GM19240 (cell line): Measurements from ENCODE around the gene CCL19.

ENCODE experiments used
- DNase-seq: peaks from one replicate; pipeline ENCODE4 v3.0.0; 2011; ENCODE audit warnings: low spot score; ENCODE audit not compliant: insufficient read length

CCL19 gene

DNA sequence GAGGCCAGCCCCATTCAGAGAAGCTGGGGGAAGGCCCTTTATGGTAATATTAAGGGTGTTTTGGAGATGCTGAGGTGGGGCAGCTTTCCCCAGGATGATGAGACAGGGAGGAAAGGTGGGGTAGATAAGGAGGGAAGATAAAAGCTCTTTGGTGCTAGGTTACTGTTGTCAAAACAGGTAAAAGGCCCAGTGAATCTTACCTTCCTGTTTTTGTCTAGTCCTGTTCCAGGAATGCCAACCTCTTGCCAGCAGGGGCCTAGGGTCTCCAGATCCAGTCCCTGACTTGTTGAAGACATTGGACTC lies 27.8 kb downstream of the CCL19 start:
- no peak for DNase-seq

DNA sequence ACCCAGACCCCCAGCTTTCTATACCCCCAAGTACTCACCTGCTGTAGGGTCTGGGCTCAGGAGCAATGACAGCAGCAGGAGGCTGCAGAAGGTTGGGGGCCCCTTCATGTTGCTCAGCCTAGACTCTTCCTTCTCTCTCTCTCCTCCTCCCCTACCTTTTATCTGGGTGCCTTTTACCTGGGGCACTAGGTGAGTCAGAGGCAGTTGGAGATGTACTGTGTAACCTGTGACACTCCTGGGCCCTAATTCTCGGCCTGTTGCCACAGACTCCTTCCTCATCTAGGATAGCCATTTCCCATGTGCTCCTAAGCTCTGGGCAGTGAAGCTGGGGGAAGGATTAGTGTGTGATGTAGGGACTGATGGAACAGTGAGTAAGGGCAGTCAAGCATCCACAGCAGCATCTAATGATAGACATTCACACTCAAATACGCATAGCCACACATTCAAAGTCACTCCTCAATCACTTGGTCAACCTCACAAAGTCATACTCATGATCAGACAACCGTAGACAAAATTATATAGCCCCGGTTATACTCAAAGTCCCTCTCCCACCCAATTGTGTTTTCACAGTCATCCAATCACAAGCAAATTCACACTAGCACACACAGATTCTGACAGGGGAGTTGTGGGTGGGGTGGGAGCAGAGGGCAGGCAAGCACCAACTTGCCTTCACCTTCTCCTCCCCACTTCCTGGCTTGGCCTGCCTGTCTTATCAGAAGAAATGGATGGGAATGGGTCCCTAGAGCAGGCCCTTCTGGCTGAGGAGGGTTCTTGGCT lies 28.4 kb downstream of the CCL19 start, which contains the start of gene CCL27:
Gene CCL27, minus strand, starts transcription at position 132 of the 777 bp plus-strand sequence. Its CDS starts 24 bp downstream, at position 108.
- no peak for DNase-seq

DNA sequence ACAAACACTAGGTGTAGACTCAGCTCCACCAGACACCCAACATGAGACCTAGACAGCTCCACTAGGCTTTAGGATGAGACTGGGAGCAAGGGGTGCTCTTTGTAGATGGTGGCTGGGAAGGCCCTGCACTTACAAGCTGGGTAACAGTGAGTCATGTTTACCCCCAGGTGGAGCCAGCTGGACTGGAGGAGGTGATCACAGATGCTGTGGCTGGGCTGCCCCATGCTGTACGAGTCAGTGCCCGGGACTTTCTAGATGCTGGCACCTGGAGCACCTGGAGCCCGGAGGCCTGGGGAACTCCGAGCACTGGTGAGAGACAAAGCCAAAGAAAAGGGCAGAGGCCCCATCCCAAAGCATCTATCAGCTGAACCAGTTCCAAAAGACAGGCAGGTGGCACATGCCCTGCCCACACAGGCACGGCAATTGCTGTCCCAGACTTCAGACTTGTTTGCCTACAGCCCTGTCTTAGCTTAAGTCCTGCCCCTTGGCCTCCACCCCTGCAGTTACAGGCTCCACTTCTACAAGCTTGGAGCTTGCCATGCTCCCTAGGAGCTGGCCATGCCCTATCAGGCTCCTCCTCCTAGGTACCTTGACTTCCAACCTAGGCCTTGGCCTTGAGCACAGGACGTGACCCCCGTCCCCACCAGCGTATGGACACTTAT lies 31.4 kb downstream of the CCL19 start:
- no peak for DNase-seq

DNA sequence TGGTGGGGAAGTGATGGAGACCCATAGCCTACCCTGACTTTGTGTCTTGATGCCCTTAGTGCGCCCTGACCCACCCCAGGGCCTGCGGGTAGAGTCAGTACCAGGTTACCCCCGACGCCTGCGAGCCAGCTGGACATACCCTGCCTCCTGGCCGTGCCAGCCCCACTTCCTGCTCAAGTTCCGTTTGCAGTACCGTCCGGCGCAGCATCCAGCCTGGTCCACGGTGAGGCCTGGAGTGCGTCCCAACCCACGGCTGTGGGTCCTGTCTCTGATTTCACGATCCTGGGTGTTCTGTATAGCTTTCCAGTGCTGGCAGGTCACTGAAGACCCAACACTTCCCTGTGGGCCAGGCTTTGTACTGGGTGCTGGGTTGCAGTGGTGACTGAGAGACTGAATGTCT lies 32.6 kb downstream of the CCL19 start:
- DNase-seq = no peak

DNA sequence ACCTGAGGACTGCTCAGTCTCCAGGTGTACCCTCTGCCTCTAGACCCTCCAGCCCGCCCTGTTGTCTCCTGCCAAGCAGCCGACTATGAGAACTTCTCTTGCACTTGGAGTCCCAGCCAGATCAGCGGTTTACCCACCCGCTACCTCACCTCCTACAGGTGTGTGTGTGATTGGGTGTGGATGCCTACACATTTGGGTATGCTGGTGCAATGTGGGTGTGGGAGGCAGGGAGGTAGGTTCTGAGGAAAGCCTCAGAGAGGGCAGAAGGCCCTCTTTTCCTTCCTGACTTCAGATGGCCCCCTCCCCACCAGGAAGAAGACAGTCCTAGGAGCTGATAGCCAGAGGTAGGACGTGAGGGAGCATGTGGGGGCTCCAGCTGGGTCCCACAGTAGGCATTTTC lies 34.1 kb downstream of the CCL19 start:
- DNase-seq = no peak

DNA sequence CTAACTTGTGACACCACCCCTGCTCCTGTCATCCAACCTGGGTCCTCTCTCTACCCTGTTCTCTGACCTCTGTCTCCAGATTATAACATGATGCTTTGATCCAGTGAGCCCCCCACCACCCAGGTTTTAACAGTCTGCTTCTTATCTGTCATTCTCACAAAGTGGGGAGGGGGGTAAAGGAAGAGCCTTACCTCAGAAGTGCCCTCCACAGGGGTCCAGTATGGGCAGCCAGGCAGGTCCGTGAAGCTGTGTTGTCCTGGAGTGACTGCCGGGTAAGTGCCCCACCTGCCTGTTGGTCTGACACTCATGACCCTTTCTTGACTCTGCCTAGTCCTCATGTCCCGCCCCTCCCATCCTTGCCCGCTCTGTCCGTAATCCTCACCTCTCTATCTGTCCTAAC lies 35.7 kb downstream of the CCL19 start:
- no peak for DNase-seq

DNA sequence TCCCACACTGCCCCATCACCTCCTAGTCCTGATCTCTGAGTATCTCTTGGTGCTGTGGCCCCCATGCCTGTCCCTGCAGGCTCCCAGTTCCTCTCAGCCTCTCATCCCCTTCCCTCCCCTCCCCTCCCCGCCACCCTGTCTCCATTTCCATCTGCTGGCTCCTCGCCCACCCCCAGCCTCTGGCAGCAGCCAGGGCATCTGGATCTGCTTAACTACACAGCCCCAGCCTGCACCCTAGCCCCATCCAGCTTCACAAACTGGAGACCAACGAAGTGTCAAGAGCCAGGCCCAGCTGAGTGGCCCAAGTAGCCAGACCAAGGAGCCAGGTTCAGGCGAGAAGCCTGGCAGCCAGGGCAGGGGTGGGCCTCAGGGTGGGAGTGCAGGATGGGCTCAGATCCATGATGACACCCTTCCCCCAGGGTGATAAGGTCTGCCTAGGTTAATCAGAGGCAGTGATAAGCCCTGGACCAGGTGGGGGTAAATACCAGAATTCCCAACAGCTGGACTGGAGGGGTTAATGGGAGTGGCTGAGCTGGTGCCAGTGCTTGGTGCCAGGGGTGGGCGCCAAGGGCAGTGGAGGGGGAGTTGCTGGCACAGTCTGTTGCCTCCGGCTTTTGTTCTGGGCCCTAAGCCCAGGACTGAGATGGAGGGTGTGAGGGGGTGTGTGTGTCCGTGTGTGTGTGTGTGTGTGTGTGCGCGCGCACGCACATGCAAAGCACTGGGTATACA lies 36.6 kb downstream of the CCL19 start:
- no peak for DNase-seq

DNA sequence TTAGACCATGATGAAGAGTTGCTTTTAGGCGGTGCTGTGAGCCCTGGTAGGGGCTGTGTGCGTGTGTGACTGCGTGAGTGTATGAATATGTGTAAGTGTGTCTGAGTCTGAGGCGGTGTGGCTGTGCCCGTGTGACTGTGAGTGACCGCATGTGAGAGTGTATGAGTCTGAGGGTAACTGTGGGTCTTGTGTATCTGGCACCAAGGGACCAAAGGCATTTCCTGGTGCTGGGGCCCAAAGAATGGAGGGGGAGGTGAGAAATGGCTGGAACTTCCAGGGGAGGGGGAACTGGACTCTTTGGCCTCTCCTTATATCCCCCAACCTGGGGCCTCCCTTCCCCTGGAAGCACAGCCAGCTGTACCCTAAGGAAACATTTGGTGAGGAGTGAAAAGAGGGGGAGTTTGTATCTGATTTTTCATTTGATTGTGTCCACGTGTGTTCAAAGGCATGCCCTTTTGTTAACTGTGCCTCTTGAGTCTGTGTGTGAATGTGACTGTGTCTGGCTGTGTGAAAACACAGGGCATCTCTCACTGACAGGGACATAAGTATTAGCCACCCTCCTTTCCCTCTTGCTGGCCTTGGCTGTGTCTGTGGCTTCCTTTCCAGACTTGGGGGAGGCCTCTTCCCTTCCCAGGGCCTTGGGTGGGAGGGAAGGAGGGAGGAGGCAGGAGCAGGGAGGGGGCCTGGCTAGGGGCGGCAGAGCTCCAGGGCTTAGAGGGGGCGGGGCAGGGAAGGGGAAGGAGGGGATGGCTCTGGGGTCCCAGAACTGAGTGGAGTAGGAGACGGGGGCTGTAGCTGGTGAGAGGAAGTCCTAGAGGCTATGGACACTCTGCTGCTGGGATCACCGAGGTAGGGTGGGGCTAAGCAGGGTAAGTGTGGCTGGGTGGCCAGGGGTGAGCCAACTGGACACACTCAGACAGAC lies 37.7 kb downstream of the CCL19 start:
- no peak for DNase-seq

DNA sequence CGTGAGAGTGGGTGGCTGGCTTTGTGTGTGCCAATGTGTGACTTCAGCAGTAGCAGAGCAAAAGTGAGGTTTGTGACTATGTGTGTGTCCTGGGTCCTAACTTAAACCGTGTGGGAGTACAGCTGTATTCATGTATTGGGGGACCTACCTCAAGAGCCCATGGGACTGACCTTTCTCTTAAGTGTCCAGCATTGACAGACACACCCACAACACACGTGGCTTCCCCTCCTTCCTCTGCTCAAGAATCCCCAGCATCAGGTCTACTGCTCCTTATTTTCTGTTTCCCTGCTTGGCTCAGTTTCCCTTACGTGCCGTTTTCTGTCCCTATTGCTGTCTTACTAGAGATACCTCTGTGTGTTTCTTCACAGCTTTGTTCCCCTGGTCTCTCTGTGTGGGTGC lies 38.5 kb downstream of the CCL19 start:
- DNase-seq = no peak

DNA sequence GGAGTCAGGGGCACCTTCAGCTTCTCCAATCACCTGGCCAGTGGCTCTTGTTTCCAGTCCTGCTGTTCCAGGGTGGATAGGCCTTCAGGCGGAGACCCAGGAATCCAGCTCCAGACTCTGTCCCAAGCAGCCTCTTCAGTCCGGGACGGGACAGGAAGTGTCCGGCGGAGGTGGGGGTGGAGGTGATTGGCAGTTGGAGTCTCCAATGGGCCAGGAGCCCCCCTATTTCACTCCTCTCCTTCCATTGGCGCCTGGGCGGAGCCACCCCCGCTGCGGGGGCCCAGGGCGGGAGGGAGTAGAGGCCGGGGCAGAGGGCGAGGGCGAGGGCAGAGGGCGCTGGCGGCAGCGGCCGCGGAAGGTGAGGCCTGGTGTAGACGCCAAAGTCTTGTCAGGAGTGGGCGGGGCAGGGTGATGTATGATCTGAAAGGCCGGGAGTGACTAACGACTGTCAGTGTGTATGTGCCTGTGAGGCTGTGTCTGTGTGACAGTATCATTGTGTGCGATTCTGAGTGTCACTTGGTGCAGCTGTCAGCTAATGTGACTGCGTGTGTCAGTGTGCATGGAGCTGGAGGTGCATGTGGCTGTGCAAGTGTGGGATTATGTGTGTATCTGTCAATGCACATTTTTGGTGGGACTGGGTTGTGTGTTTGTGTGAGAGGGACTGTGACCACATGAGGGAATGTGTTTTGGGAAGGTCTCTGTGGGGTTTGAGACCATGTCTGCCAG lies 39.0 kb downstream of the CCL19 start, which contains the start of gene IL11RA:
Gene IL11RA, plus strand, starts transcription at position 310 of the 726 bp plus-strand sequence. CDS start 3,033 bp downstream, outside the sequence.
- DNase-seq = no peak

DNA sequence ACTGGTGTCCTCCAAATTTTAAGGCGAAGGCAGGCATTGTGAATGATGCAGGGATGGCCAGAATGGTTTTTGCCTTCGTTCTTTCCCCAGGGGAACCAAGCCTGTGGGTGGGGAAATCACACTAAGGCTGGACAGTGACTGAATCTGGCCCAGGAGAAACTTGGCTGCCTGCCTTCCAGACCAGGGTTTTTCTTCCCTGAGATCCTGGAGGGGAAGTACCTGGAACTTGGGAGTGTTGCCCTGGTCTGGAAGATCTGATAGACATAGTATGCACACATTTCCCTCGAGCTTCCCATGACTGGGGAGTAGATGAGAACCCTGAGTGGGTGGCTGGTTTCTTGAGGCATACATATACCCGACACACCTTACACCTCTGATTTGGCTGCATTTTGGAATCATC lies 39.8 kb downstream of the CCL19 start:
- DNase-seq = no peak

DNA sequence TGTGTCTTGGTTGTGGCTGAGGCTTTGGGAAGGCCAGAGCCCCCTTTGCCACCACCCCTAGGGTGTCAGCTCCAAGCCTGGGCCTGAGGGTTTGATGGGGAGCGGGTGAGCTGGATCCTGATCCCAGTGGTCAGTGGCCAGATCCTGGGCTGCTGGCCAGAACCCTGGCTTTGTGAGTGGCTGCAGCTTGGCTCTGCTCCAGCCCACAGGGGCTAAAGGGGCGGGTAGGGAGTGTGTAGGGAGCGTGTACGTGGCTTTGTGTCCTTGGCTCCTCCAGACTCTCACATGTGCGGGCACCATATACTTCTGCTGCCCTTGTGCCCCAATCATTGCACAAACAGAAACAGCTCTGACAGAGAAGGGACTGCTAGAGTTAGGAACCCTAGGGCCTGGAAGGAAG lies 40.3 kb downstream of the CCL19 start:
- DNase-seq = no peak

DNA sequence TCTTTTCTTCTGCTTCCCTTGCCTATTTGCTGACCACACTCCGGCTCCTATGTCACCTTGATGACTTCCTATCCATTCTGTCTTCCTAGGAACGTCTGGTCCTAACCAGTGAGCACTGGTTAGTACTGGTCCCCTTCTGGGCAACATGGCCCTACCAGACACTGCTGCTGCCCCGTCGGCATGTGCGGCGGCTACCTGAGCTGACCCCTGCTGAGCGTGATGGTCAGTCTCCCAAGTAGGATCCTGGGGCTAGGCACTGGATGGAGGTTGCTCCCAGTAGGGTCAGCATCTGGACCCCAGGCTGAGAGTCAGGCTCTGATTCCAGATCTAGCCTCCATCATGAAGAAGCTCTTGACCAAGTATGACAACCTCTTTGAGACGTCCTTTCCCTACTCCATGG lies 42.4 kb downstream of the CCL19 start:
- DNase-seq = no peak

DNA sequence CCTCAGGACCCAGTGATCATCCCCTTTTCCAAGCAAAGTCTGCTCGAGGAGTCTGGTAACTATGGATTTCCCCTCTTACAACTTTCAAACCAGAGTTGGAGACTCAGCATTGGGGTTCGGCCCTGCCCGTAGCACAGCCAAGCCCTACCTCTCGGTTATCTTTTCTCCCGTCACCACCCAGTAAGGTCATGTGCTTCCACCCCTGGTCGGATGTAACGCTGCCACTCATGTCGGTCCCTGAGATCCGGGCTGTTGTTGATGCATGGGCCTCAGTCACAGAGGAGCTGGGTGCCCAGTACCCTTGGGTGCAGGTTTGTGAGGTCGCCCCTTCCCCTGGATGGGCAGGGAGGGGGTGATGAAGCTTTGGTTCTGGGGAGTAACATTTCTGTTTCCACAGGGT lies 43.4 kb downstream of the CCL19 start:
- DNase-seq = no peak

DNA sequence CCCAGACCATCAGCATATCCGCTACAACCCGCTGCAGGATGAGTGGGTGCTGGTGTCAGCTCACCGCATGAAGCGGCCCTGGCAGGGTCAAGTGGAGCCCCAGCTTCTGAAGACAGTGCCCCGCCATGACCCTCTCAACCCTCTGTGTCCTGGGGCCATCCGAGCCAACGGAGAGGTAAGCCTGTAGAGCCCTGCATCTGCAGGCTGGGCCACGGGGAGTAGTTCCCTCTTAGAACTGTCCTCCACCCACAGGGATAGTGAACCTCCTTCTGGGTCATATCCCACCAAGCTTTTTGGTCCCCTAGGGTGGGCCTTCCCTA lies 44.0 kb downstream of the CCL19 start:
- no peak for DNase-seq

DNA sequence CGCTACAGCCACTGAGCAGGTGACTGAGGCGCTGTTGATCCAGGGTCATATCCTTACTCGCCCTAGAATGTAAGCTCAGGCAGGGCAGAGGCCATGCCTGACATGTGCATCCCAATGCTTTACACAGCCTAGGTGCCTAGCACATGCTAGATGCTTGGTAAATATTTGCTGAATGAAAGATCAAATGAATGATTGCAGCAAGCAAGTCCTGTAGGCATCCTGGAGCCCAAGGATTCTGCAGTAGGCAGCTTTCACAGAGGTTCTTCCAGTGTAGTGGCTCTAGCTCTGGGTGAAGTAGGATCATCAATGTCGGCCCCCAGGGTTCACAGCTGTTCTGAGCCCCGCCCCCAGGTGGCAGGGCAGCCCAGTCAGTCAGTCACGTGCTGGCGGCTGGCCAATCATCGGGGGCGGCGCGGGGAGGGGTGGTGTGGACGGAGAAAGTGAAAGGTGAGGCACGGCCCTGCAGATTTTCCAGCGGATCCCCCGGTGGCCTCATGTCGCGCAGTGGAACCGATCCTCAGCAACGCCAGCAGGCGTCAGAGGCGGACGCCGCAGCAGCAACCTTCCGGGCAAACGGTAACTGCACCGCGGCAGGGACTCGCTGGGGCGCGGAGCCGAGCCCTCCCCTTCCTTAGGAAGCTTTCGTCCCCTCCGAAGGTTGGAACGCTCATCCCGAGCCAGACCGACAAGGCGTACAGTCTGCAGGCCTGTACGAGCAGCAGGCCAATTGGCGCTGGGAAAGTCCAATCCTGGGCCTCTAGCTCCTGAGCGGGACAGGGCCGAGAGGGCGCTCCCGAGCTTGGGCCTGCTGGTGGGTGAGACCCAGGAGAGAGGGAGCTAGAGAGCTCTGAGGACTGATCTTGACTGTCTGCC lies 44.6 kb downstream of the CCL19 start, which contains the start of gene GALT:
Gene GALT, plus strand, starts transcription at position 465 of the 873 bp plus-strand sequence. Its CDS starts 30 bp downstream, at position 495.
- DNase-seq = peak; percentile 97

DNA sequence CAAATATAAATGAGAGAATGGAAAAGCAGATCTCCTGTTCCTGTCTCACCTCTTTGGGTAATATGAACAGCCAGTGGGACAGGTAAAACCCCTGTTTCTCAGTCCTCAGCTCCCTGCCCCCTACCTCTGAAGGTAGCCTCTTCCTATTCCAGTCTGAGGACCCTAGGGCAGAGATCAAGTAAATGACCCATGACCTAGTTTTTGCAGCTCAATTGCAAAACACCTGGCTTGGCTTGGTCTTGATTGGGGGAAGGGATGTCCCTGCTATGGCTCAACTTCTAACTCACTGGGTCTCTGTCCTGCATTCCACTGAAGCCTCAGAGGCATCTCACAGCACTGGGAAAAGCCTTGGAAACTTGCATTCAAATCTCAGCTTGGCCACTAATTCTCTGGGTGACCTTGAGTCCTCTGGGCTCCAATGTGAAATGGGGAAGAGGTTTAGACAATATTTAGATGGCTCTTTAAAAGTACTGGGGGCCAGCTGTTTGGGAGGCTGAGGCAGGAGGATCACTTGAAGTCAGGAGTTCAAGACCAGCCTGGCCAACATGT lies 46.2 kb downstream of the CCL19 start:
- DNase-seq = no peak

DNA sequence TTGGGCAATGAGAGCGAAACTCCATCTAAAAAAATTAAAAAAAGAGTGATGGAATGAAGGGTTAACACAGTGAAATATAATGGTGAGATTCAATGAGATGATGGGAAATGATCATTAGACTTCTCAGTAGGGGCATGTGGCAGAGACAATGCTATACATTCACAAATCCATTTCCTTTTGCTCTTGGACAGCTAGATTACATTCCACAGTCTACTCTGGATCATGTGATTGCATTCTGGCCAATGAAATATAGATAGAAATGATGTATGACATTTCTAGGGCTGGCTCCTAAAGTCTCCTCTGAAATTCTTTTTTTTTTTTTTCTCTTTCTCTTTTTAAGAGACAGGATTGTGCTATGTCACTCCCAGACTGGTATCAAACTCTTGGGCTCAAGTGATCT lies 48.4 kb downstream of the CCL19 start:
- no peak for DNase-seq
